Retinal pigment epithelial cell (primary cell): Measurements from ENCODE around the gene BANP.

Experiments
- DNase-seq: peaks from one replicate; pipeline ENCODE4 v3.0.0-alpha.2; 2010; ENCODE audit warnings: low read depth
- H3K4me3 ChIP-seq: 2 replicates; pipeline ENCODE4 v1.5.1; 2011; ENCODE audit warnings: mild to moderate bottlenecking, low read length, control low read depth, moderate library complexity
- CTCF ChIP-seq: conservative IDR thresholded peaks from 2 replicates; pipeline ENCODE4 v1.5.1; 2011; ENCODE audit warnings: low read depth, low read length, control low read depth, inconsistent platforms

The BANP gene

GRCh38 chr16:87951552-87952538 lies 611 bp downstream of the BANP start:
- DNase-seq, result no peak
- peak; percentile 20 for TF ChIP-seq CTCF

DNA sequence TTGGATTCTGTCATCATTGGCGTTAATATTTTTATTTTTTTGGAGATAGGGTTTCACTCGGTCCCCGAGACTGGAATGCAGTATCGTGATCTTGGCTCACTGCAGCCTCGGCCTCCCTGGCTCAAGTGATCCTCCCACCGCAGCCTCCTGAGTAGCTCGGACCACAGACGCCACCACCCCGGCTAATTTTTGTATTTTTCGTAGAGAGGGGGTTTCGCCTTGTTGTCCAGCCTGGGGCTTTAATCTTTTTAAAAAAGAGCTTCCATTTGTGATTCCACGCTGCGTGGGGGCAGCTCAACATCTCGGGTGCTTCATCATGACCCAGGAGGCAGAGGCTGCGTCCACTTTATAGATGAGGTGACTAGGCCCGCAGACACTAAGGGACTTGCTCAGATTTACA lies 1.5 kb downstream of the BANP start:
- DNase-seq, result no peak
- no peak for TF ChIP-seq CTCF
- peak overlapping the region; percentile 73 for H3K4me3 ChIP-seq

More at GRCh38 chr16:87951552-87952538, 611 bp downstream of the BANP start:
- peak overlapping the region; percentile 73 for H3K4me3 ChIP-seq

- DNase-seq, result no peak
- no peak for TF ChIP-seq CTCF
- H3K4me3 ChIP-seq, result no peak overlapping the region
These were observed 2.3 kb downstream of the BANP start for GRCh38 chr16:87953308-87954215.

DNA sequence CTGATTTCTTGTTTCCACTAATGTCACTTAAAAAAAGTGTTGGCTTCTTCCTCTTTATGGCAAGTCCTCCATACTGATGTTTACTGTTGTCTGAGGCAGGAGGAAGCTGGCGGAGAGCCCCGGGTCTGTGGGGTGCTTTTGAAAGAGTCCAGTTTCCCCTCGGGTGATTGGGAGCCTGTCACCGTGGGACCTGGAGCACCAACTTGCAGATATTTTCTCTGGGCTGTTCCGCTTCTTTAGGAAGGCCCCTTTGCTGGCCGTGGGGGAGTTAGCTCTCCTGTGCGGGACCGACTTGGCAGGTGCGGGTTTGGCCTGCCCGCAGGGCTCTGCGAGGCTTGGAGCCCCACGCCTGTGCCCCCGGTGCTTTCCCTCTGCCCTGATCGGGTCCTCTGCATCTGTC lies 3.1 kb downstream of the BANP start:
- TF ChIP-seq CTCF, result no peak
- H3K4me3 ChIP-seq, result no peak overlapping the region
- DNase-seq, result no peak

DNA sequence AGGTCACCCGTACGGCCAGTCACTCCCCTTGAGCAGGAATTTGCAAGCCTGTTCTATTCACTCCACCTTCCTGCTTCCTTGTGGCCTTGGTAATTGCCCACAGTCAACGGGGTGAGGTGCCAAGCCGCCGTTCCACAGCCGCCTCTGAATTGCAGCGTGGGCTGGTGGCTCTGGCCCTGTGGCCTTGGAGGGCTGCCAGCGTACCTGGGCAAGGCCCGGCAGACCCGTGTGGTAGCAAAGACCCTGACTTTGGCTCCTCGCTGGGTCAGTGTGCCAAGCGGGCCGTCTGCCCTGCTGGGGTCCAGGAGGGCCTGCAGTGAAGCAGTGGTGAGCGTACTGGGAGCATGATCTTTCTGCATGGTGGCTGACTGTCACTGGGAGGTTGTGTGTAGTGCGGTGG lies 3.6 kb downstream of the BANP start:
- no peak for TF ChIP-seq CTCF
- H3K4me3 ChIP-seq, result no peak overlapping the region
- no peak for DNase-seq

- no peak for TF ChIP-seq CTCF
- H3K4me3 ChIP-seq, result no peak overlapping the region
- DNase-seq, result no peak
These were observed 4.3 kb downstream of the BANP start for GRCh38 chr16:87955302-87956097.
